Gastroesophageal sphincter (tissue), 4 donors: ENCODE data around the gene NEU3. TPM values are rescaled to one million over a fixed set of nuclear protein-coding genes. Genes with fewer than 3 reads are reported as not detected.

Experiments
- ATAC-seq: fragments of 150-250 bp; one replicate; pipeline ENCODE4 v1.9.1; 2016; ENCODE audit warnings: mild to moderate bottlenecking, moderate library complexity
- H3K27ac ChIP-seq, 4 donors: fragments of 200-600 bp; sonication (generic) in 3 of 4; 1 replicate in 3 of 4; 2 replicates in 1 of 4; pipeline ENCODE4 v1.5.1; 2016 to 2019
- H3K27me3 ChIP-seq: fragments of 200-600 bp; sonication (generic); one replicate; pipeline ENCODE4 v1.5.1; 2019
- H3K36me3 ChIP-seq, 2 donors: fragments of 200-600 bp; sonication (generic); one replicate each; pipeline ENCODE4 v1.5.1; 2019; ENCODE audit warnings: control low read depth in 1 of 2
- H3K4me1 ChIP-seq, 3 donors: fragments of 200-600 bp; sonication (generic); 1 replicate in 2 of 3; 2 replicates in 1 of 3; pipeline ENCODE4 v1.5.1; 2016 to 2019; ENCODE audit warnings: control low read depth in 2 of 3
- H3K4me3 ChIP-seq, 2 donors: fragments of 200-600 bp; sonication (generic); one replicate each; pipeline ENCODE4 v1.5.1; 2019; ENCODE audit warnings: mild to moderate bottlenecking in 1 of 2, moderate library complexity in 1 of 2
- H3K9me3 ChIP-seq, 3 donors: fragments of 200-600 bp; sonication (generic); one replicate each; pipeline ENCODE4 v1.5.1; 2017 to 2019; ENCODE audit warnings: control low read depth in 2 of 3
- EP300 ChIP-seq: sonication (generic); formaldehyde crosslinking; IDR thresholded peaks from one replicate; pipeline ENCODE4 v1.6.1; 2017; ENCODE audit warnings: antibody characterized with exemption, mild to moderate bottlenecking
- POLR2A ChIP-seq, 2 donors: fragments of 450-650 bp; IDR thresholded peaks; one replicate each; pipeline ENCODE4 v1.6.1; 2017; ENCODE audit warnings: antibody characterized with exemption in 2 of 2, mild to moderate bottlenecking in 2 of 2, moderate library complexity in 1 of 2
- POLR2AphosphoS5 ChIP-seq: sonication (generic); formaldehyde crosslinking; IDR thresholded peaks from one replicate; pipeline ENCODE4 v1.6.1; 2017; ENCODE audit warnings: antibody characterized with exemption
- WGBS, 2 donors: methylation state at CpG; one replicate each; pipeline ENCODE4 v1.1.5; 2018; ENCODE audit warnings: low coverage in 1 of 2; 5-methylcytosine and 5-hydroxymethylcytosine counted together
- total RNA-seq, 4 donors: library from RNA; depleted of rRNA; stranded (reverse); fragments of >200 nt; gene quantifications; one replicate each; pipeline ENCODE4 v1.1.0, GENCODE V29; 2016
- TF ChIP-seq, protein P1 (sequence below), 4 experiments: fragments of 200-600 bp in 2 of 4; fragments of 450-650 bp in 2 of 4; sonication (generic) in 1 of 4; IDR thresholded peaks; one replicate each; pipeline ENCODE4 v1.5.1; 2017 to 2019; ENCODE audit warnings: antibody characterized with exemption in 4 of 4, mild to moderate bottlenecking in 2 of 4, moderate library complexity in 2 of 4

Gene NEU3
- total RNA-seq, 4 donors from 2014 or later = 4.1 to 7.5 (median 6.0) TPM

GRCh38 chr11:75000975-75001354 lies 12.2 kb downstream of the NEU3 start:
- H3K27me3 ChIP-seq = no peaks in the 10 kb centered on the region
- peaks cover 0 to 27% of the 10 kb centered on the region in 2 donors for H3K36me3 ChIP-seq
- 86 to 100% methylated on average over 1 to 3 of the region's 3 CpGs for WGBS, 2 donors
- H3K27ac ChIP-seq = no peak overlapping the region
- no peaks in the 10 kb centered on the region for H3K4me1 ChIP-seq
- no peak for ATAC-seq
- TF ChIP-seq POLR2A (IDR thresholded peaks at IDR 0.05) (no peak), POLR2AphosphoS5 (no peak), EP300 (no peak)
- TF ChIP-seq, protein P1, sequence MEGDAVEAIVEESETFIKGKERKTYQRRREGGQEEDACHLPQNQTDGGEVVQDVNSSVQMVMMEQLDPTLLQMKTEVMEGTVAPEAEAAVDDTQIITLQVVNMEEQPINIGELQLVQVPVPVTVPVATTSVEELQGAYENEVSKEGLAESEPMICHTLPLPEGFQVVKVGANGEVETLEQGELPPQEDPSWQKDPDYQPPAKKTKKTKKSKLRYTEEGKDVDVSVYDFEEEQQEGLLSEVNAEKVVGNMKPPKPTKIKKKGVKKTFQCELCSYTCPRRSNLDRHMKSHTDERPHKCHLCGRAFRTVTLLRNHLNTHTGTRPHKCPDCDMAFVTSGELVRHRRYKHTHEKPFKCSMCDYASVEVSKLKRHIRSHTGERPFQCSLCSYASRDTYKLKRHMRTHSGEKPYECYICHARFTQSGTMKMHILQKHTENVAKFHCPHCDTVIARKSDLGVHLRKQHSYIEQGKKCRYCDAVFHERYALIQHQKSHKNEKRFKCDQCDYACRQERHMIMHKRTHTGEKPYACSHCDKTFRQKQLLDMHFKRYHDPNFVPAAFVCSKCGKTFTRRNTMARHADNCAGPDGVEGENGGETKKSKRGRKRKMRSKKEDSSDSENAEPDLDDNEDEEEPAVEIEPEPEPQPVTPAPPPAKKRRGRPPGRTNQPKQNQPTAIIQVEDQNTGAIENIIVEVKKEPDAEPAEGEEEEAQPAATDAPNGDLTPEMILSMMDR (IDR thresholded peaks at IDR 0.05) = no peak
- H3K9me3 ChIP-seq = no peaks in the 10 kb centered on the region
- no peak overlapping the region for H3K4me3 ChIP-seq

- Histone ChIP-seq H3K27ac (no peak overlapping the region), H3K9me3 (no peaks in the 10 kb centered on the region), H3K4me3 (no peak overlapping the region), H3K27me3 (no peaks in the 10 kb centered on the region), H3K36me3 (peaks cover 0 to 29% of the 10 kb centered on the region in 2 donors), H3K4me1 (no peaks in the 10 kb centered on the region)
- TF ChIP-seq POLR2AphosphoS5 (no peak), POLR2A (IDR thresholded peaks at IDR 0.05) (no peak), EP300 (no peak)
- TF ChIP-seq, protein P1 (IDR thresholded peaks at IDR 0.05) = no peak
- ATAC-seq = no peak
- WGBS, 2 donors = 83 to 93% methylated on average over 1 to 3 of the region's 3 CpGs
These were observed 13.0 kb downstream of the NEU3 start for GRCh38 chr11:75001686-75002085.

DNA sequence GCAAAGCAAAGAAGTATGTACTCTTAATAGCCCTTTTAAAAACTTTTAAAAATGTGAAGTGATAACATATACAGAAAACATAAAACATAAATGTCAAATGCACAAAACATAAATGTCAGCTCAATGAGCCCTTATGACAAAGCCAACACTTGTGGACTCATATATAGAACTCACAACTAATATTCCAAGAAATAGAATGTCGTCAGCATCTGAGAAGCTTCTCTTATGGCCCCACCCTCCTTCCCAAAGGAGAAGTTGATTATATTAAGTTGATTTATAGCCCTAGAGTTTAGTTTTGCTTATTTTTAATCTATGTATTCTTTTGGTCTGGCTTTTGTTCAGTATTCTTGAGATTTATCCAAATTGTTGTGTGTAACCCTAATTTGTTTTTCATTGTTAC lies 13.8 kb downstream of the NEU3 start:
- Histone ChIP-seq H3K27ac (no peak overlapping the region), H3K27me3 (no peaks in the 10 kb centered on the region), H3K4me1 (no peaks in the 10 kb centered on the region), H3K36me3 (peaks cover 0 to 31% of the 10 kb centered on the region in 2 donors), H3K4me3 (no peak overlapping the region), H3K9me3 (no peaks in the 10 kb centered on the region)
- no peak for ATAC-seq
- TF ChIP-seq EP300 (no peak), POLR2A (IDR thresholded peaks at IDR 0.05) (no peak), POLR2AphosphoS5 (no peak)
- TF ChIP-seq, protein P1 (IDR thresholded peaks at IDR 0.05) = no peak
- WGBS, 2 donors = 84 to 85% methylated on average over 1 of the region's 1 CpG

GRCh38 chr11:75004215-75004614 lies 15.5 kb downstream of the NEU3 start:
- no peak for ATAC-seq
- no peaks in the 10 kb centered on the region for H3K9me3 ChIP-seq
- WGBS, 2 donors = 93% methylated on average over 1 of the region's 1 CpG; no CpG with 5 or more reads in 1 of the 2 donors
- H3K4me1 ChIP-seq = no peaks in the 10 kb centered on the region
- no peak for TF ChIP-seq POLR2AphosphoS5
- no peak overlapping the region for H3K4me3 ChIP-seq
- peaks cover 0 to 46% of the 10 kb centered on the region in 2 donors for H3K36me3 ChIP-seq
- H3K27ac ChIP-seq = no peak overlapping the region
- no peaks in the 10 kb centered on the region for H3K27me3 ChIP-seq

- WGBS, 2 donors = 43 to 94% methylated on average over 1 to 2 of the region's 2 CpGs
- H3K4me1 ChIP-seq = peaks cover 0 to 9% (median 0%) of the 10 kb centered on the region in 3 donors
These were observed 22.6 kb downstream of the NEU3 start for GRCh38 chr11:75011357-75011756.

GRCh38 chr11:75011872-75012271 lies 23.1 kb downstream of the NEU3 start:
- peaks cover 0 to 9% (median 0%) of the 10 kb centered on the region in 3 donors for H3K4me1 ChIP-seq
- no peaks in the 10 kb centered on the region for H3K27me3 ChIP-seq
- TF ChIP-seq POLR2A (IDR thresholded peaks at IDR 0.05) (no peak), POLR2AphosphoS5 (no peak), EP300 (no peak)
- TF ChIP-seq, protein P1 (IDR thresholded peaks at IDR 0.05) = no peak
- H3K9me3 ChIP-seq = no peaks in the 10 kb centered on the region
- no peak overlapping the region for H3K4me3 ChIP-seq
- ATAC-seq = no peak
- WGBS, 2 donors = 83 to 90% methylated on average over 5 to 6 of the region's 6 CpGs
- H3K36me3 ChIP-seq = peaks cover 0 to 41% of the 10 kb centered on the region in 2 donors
- no peak overlapping the region for H3K27ac ChIP-seq

More at GRCh38 chr11:75011357-75011756, 22.6 kb downstream of the NEU3 start:
- Histone ChIP-seq H3K27ac (no peak overlapping the region), H3K36me3 (peaks cover 0 to 46% of the 10 kb centered on the region in 2 donors), H3K4me3 (no peak overlapping the region), H3K9me3 (no peaks in the 10 kb centered on the region), H3K27me3 (no peaks in the 10 kb centered on the region)
- TF ChIP-seq EP300 = no peak
- ATAC-seq = no peak
